Panc1 (cell line): Measurements from ENCODE around the gene CLECL1.
"Not testable (repeated sequence)": the region's sequence is repeated elsewhere in the genome, so short reads cannot be mapped to it uniquely, and the experiment has no call there.

Source experiments
- POLR2AphosphoS5 ChIP-seq: IDR thresholded peaks from 2 replicates; pipeline ENCODE4 v1.6.1; 2012; ENCODE audit warnings: mild to moderate bottlenecking, low read depth, low read length, moderate library complexity
- SIN3A ChIP-seq: IDR thresholded peaks from 2 replicates; pipeline ENCODE4 v1.6.1; 2012; ENCODE audit warnings: low read depth, mild to moderate bottlenecking, low read length, moderate library complexity, borderline replicate concordance; ENCODE audit not compliant: insufficient read depth

- TF ChIP-seq POLR2AphosphoS5, SIN3A: not testable (repeated sequence)
Measured at GRCh38 chr12:9738905-9739304, 6.0 kb upstream of the CLECL1 start.
